Hematopoietic multipotent progenitor cell treated with erythropoietin and hydrocortisone succinate and interleukin-3 and kit ligand, for 6 days (in vitro differentiated cells): ENCODE results near the gene SYNE2.

ENCODE experiments used
- DNase-seq: peaks from one replicate; pipeline ENCODE4 v3.0.0-alpha.2; 2015

SYNE2 gene

GRCh38 chr14:64221391-64222003 is 368.7 kb downstream of the SYNE2 start:
- DNase-seq: peak; percentile 28

GRCh38 chr14:64225151-64225757 is 372.4 kb downstream of the SYNE2 start:
- DNase-seq: no peak

GRCh38 chr14:64227856-64228255 is 375.1 kb downstream of the SYNE2 start:
- no peak for DNase-seq

GRCh38 chr14:64229489-64229888 is 376.7 kb downstream of the SYNE2 start:
- DNase-seq: no peak

GRCh38 chr14:64232095-64232838 is 379.5 kb downstream of the SYNE2 start:
- peak; percentile 10 for DNase-seq

GRCh38 chr14:64232944-64233343 is 380.1 kb downstream of the SYNE2 start:
- no peak for DNase-seq

GRCh38 chr14:64233531-64234190 is 380.9 kb downstream of the SYNE2 start:
- DNase-seq: no peak

GRCh38 chr14:64234877-64235651 is 382.3 kb downstream of the SYNE2 start:
- DNase-seq: no peak

GRCh38 chr14:64235652-64236640 is 383.1 kb downstream of the SYNE2 start:
- no peak for DNase-seq

- DNase-seq: no peak
These were observed 385.2 kb downstream of the SYNE2 start for GRCh38 chr14:64238049-64238448.

GRCh38 chr14:64238631-64239030 is 385.8 kb downstream of the SYNE2 start:
- peak; percentile 8 for DNase-seq

- no peak for DNase-seq
These were observed 391.5 kb downstream of the SYNE2 start for GRCh38 chr14:64244279-64244678.

- DNase-seq: no peak
These were observed 392.7 kb downstream of the SYNE2 start for GRCh38 chr14:64245491-64245890.

- no peak for DNase-seq
These were observed 393.9 kb downstream of the SYNE2 start for GRCh38 chr14:64246688-64247087.

GRCh38 chr14:64247195-64247594 is 394.4 kb downstream of the SYNE2 start:
- DNase-seq: no peak

GRCh38 chr14:64248689-64249088 is 395.9 kb downstream of the SYNE2 start:
- no peak for DNase-seq

- no peak for DNase-seq
These were observed 396.6 kb downstream of the SYNE2 start for GRCh38 chr14:64249363-64249762.

GRCh38 chr14:64253672-64254071 is 400.9 kb downstream of the SYNE2 start:
- no peak for DNase-seq

- DNase-seq: no peak
These were observed 403.0 kb downstream of the SYNE2 start for GRCh38 chr14:64255756-64256155.

GRCh38 chr14:64260418-64260817 is 407.6 kb downstream of the SYNE2 start:
- DNase-seq: no peak

GRCh38 chr14:64265222-64265621 is 412.4 kb downstream of the SYNE2 start:
- DNase-seq: no peak

GRCh38 chr14:64266239-64266638 is 413.4 kb downstream of the SYNE2 start:
- no peak for DNase-seq
